CD4-positive, alpha-beta T cell treated with Interleukin-12 subunit alpha and Interleukin-12 subunit beta, for 1 hour (primary cell): ENCODE results near the gene RASGRF1.
"Not testable (repeated sequence)": the region's sequence is repeated elsewhere in the genome, so short reads cannot be mapped to it uniquely, and the experiment has no call there.

Experiments used
- DNase-seq: peaks from one replicate; pipeline ENCODE4 v3.0.0-alpha.2; 2020

The RASGRF1 gene

DNA sequence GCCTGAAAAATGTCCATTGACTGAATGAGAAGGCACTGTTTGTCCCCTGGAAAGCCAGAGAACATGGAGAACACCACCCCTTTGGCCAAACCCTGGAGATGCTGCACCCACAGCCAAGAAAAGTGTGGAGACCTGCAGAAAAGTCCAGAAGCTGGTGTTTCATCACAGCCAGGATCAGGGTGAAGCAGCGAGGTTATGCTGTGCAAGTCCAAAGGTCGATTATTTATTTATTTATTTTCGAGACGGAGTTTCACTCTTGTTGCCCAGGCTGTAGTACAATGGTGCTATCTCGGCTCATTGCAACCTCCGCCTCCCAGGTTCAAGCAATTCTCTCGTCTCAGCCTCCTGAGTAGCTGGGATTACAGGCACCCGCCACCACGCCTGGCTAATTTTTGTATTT lies 140.2 kb downstream of the RASGRF1 start:
- no peak for DNase-seq

DNA sequence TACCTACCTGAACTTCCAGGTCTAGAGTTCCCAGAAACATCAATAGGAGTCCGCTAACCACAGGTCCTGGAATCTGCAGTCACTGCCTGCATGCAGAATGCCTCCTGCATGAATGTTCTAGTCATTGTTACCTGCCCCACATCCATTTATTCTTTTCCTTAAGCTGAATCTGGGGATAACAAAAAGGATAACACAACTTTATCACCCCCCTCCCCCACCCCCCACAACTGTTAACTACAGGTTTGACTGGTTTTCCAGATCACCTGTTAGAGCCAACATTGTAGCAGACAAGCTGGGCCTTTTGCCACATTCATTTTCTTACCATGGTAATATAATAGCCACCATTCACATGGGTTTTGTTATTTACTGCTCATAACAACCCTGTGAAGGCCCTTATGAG lies 141.1 kb downstream of the RASGRF1 start:
- no peak for DNase-seq

GRCh38 chr15:78947506-78947905 lies 143.1 kb downstream of the RASGRF1 start:
- no peak for DNase-seq

DNA sequence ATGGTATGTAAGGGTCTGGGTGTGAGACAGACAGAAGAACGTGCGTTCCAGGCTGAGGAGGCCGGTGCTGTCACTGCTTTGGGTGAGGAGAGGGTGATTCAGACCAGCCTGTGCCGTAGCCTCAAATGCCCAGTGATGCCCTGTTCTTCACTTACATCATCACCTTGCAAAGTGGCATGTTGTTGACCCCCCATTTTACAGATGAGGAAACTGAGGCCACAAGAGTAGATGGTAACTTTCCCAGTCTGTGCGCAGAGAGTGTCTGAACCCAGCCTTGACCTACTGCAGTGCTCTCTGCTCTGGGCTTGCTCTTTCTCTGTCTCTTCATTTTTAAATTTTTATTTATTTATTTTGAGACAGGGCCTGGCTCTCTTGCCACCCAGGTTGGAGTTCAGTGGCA lies 144.1 kb downstream of the RASGRF1 start:
- no peak for DNase-seq

DNA sequence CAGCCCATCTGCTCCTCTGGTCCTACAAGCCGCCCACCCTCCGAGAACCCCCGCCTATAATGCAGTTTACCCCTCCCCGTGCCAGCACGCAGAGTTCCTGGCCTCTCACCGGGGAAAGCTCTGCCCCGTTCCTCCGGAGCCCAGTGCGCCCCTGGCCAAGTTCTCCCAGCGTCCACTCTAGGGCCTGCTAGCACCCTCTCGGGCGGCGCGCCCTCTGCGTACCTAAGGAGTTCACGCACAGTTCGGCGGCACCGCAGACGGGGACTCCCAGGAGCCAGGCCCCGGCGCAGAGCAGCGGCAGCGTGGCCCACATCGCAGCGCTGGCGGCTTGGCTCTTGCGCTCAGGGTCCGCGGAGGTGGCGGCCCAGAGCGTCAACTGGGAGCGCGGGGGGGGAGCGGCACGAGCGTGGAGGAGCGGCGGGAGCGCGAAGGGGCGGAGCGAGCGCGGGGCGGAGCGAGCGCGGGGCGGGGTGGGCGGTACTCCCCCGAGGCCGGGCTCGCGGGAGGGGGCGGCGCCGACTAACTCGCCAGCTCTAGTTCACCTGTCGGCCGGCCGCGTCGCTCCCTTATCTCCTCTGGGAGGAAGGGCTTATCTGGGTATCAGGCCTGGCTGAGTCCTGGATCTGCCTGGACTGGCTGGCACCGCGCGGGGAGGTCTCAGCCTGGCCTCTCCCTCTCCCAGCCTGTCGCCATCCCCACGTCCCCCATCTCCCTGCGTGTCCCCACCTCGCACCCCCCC lies 145.7 kb downstream of the RASGRF1 start, which contains the start of gene CTSH:
Gene CTSH (minus strand): TSS at position 378 of the 739 bp plus-strand sequence. CDS start 65 bp downstream, at position 313.
- peak; percentile 88 for DNase-seq

GRCh38 chr15:78944202-78944625 lies 146.4 kb downstream of the RASGRF1 start:
- no peak for DNase-seq

DNA sequence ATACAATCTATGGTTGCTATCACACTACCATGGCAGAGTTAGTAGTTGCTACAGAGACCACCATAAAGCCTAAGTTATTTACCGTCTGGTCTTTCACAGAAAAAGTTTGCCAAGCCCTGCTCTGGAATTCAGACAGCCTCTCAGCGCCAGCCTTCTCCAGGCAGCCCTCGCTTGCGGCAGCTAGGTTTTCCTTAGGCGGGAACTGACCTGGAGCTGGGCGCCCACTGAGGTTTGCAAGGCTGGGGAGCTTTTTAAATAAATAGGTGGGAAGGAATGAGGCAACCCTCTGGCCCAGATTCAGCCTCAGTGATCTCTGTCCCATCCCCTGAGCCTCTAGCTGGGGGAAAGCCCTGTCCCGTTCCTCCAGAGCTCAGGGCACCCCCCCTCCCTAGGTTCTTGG lies 146.9 kb downstream of the RASGRF1 start:
- DNase-seq: no peak

DNA sequence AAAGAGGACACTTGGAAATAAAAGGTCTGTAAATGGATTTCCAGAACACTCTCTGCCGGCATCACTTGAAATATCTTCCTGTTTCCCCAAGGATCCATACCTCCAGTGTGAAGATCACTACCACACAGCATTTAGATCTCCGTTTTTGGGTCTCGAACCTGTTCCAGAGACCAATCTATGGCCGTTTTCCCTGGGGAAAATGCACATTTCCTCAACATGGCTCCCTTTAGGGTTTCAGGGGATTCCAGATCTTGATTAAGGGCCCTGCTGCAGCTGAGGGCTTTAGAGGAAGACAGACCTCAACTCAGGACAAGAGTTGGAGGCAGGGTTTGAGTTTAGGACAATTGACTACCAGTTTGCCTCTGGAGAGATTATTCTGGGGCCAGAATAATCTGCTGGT lies 147.8 kb downstream of the RASGRF1 start:
- no peak for DNase-seq

- DNase-seq: peak; percentile 46
Measured at GRCh38 chr15:78938658-78939488, 151.7 kb downstream of the RASGRF1 start.

- DNase-seq: no peak
Measured at GRCh38 chr15:78937132-78937739, 153.3 kb downstream of the RASGRF1 start.

GRCh38 chr15:78934655-78935023 lies 155.9 kb downstream of the RASGRF1 start:
- DNase-seq: no peak

DNA sequence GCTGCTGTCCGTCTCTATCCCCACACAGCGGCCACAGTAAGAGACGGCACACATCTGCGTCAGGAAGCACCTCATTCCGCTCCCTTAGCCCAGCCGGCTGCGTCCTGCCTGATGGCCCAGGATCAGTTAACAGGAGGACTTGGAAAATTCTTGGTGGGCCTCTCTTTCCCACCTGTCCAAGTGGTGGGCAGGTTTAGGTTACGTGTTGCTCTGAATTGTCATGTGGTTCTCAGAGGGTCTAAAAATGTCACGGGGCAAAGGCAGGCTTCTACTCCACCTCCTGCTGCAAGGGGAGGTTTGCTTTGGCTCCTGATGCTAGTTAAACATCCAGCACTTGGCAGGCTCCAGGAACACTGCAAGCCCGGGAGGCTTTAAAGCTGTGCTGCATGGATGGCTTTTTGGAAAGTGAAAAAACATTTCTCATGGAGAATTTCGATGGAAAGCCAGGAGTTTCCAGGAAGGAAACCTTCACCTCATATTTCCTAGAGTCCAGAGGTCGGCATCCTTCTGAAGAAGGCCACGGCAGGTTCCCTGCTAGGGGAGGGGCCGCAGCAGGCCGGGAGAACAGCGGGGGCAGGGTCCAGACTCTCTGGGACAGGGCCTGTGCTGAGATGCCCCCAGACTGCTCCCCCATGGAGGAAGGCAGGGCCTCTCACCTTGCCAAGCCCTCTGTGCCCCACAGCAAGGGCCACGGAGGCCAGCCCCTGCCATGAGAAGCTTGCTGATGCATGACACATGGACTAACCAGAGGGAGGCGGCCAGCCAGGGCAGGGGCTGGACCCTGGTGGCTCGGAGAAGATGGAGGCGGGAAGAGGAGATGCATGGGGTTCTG lies 156.5 kb downstream of the RASGRF1 start:
- DNase-seq: no peak

DNA sequence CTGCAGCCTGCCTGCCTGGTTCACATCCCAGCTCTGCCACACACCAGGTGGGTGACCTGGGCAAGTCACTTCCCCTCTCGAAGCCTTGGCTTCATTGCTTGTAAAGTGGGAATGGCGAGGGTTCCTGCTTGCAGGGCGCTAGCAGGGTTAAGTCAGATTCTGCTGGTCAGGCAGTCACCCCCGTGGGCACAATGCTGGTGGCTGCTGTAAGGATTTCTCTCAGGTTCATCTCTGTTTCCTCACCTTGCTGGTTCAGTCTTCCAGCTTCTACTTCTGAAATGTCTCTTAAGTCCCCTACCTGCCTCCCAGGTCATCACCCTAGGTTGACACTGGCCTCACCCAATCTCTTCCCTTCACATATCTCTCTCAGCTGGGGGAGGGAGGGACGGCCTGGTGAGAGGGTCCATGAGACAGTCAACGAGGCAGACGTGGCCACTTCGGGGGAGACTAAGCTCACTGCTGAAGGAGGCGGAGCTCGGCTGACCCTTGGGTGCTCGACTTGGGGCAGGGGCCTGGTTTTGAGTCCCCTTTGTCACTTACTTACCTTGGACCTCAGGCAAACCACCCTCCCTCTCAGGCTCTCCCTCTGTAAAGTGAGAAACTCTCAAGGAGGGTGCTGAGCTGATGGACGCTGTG lies 157.3 kb downstream of the RASGRF1 start:
- DNase-seq: no peak

GRCh38 chr15:78932258-78932808 lies 158.2 kb downstream of the RASGRF1 start:
- DNase-seq: no peak

- no peak for DNase-seq
Measured at GRCh38 chr15:78931439-78932257, 158.9 kb downstream of the RASGRF1 start.

GRCh38 chr15:78930577-78931388 lies 159.8 kb downstream of the RASGRF1 start:
- no peak for DNase-seq

- DNase-seq: no peak
Measured at GRCh38 chr15:78929536-78930264, 160.9 kb downstream of the RASGRF1 start.

DNA sequence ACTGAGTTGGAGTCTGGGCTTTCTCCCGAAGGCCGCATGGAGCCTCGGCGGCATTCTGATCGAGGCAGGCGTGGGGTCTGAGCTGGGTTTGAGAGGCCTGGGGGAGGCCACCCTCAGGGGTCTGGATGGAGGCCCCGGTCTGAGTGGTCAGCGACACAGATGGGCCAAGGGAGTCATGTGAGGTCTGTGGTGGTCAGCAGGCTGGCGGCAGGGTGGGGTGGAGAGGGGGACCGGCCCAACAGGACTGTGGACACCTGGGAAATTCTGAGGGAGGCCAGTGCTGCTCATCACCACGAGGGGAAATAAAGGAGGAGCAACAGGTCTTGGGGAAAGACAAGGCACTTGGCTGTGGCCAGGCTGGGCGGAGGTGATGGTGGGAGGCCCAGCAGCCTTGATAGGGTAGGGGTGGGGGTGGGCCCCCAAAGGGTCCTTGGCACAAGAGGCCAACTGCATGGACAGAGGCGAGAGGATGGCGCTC lies 161.9 kb downstream of the RASGRF1 start:
- DNase-seq: no peak

- not testable (repeated sequence) for DNase-seq
Measured at GRCh38 chr15:78928176-78928575, 162.4 kb downstream of the RASGRF1 start.
